M059J (cell line): ENCODE data around the gene DHX58. TPM values are rescaled to one million over a fixed set of nuclear protein-coding genes. Genes with fewer than 3 reads are reported as not detected.
A peak's percentile ranks its signal among the peaks of the same experiment; 100 is the strongest.
"Not testable (repeated sequence)": the region's sequence is repeated elsewhere in the genome, so short reads cannot be mapped to it uniquely, and the experiment has no call there.

Source experiments
- DNase-seq: peaks from one replicate; pipeline ENCODE4 v3.0.0-alpha.2; 2012; ENCODE audit warnings: low read depth
- total RNA-seq: library from RNA; depleted of rRNA; stranded (reverse); fragments of >200 nt; shearing (Covaris generic); gene quantifications from 2 replicates; pipeline ENCODE4 v1.2.3, GENCODE V29; 2014; rRNA removed

DHX58 gene
- total RNA-seq, result 22.3 TPM in 2 replicates

- DNase-seq, result peak; percentile 84
Measured at GRCh38 chr17:42112552-42113176, at the start of gene DHX58. Gene DHX58, minus strand, starts transcription at chr17:42112714. Its CDS starts 822 bp downstream, at chr17:42111892.

- no peak for DNase-seq
Measured at GRCh38 chr17:42160531-42160910, 48.0 kb upstream of the DHX58 start.

GRCh38 chr17:42159796-42160530 lies 47.4 kb upstream of the DHX58 start:
- DNase-seq, result no peak

GRCh38 chr17:42155614-42156045 lies 43.1 kb upstream of the DHX58 start:
- no peak for DNase-seq

- peak; percentile 35 for DNase-seq
Measured at GRCh38 chr17:42153919-42154742, 41.6 kb upstream of the DHX58 start.

GRCh38 chr17:42146911-42147607 lies 34.5 kb upstream of the DHX58 start:
- DNase-seq, result no peak

- DNase-seq, result peak; percentile 29
Measured at GRCh38 chr17:42143138-42143537, 30.6 kb upstream of the DHX58 start.

GRCh38 chr17:42142371-42142896 lies 29.9 kb upstream of the DHX58 start:
- peak; percentile 72 for DNase-seq

- no peak for DNase-seq
Measured at GRCh38 chr17:42141382-42141781, 28.9 kb upstream of the DHX58 start.

- DNase-seq, result not testable (repeated sequence)
Measured at GRCh38 chr17:42140690-42141089, 28.2 kb upstream of the DHX58 start.

GRCh38 chr17:42138749-42139492 lies 26.4 kb upstream of the DHX58 start:
- DNase-seq, result no peak

- DNase-seq, result no peak
Measured at GRCh38 chr17:42136654-42137051, 24.1 kb upstream of the DHX58 start.

- DNase-seq, result peak; percentile 76
Measured at GRCh38 chr17:42135664-42136653, 23.4 kb upstream of the DHX58 start.

GRCh38 chr17:42135151-42135550 lies 22.6 kb upstream of the DHX58 start:
- no peak for DNase-seq

- peak; percentile 34 for DNase-seq
Measured at GRCh38 chr17:42133461-42134041, 21.0 kb upstream of the DHX58 start.

- DNase-seq, result peak; percentile 94
Measured at GRCh38 chr17:42132941-42133340, 20.4 kb upstream of the DHX58 start.

- DNase-seq, result peak; percentile 27
Measured at GRCh38 chr17:42131981-42132432, 19.5 kb upstream of the DHX58 start.

GRCh38 chr17:42131232-42131631 lies 18.7 kb upstream of the DHX58 start:
- no peak for DNase-seq

GRCh38 chr17:42130310-42130936 lies 17.9 kb upstream of the DHX58 start:
- DNase-seq, result no peak
